Endothelial cell of umbilical vein (primary cell): Measurements from ENCODE around the gene TOP3A. TPM values are rescaled to one million over a fixed set of nuclear protein-coding genes. Genes with fewer than 3 reads are reported as not detected.

Experiments
- BruUV-seq: library from RNA; stranded (reverse); fragments of 400-500 nt; replicated peaks from 2 replicates; lab custom pipeline; 2021; lab: Mats Ljungman, UMichigan
- CTCF ChIA-PET: fragments of 300-600, 350-600 bp; sonication (Branson Sonifier 250); formaldehyde crosslinking; loops from one replicate; lab custom pipeline; 2021; ENCODE audit warnings: antibody characterized with exemption, inconsistent platforms; lab: Charles Lee
- POLR2A ChIA-PET: fragments of 300-600, 350-600 bp; sonication (Branson Sonifier 250); formaldehyde crosslinking; loops from one replicate; lab custom pipeline; 2021; ENCODE audit warnings: antibody characterized with exemption, inconsistent platforms; lab: Charles Lee
- DNase-seq: peaks from one replicate; pipeline ENCODE4 v3.0.0-alpha.2; 2011; ENCODE audit warnings: low read depth, low spot score
- FAIRE-seq: peaks from 2 replicates; lab custom pipeline; 2011; peaks lifted over from hg19 to GRCh38; lab: Jason Lieb, UNC
- H2AFZ ChIP-seq: 2 replicates; pipeline ENCODE4 v1.6.0; 2012; ENCODE audit warnings: low read depth, low read length, control low read depth, inconsistent platforms
- H3K27ac ChIP-seq: 2 replicates; pipeline ENCODE4 v1.5.1; 2011; ENCODE audit warnings: low read depth, mild to moderate bottlenecking, control low read depth, low read length, moderate library complexity; ENCODE audit not compliant: insufficient read depth
- H3K27me3 ChIP-seq, 2 experiments: 2 replicates each; pipeline versions ENCODE4 v1.6.0 to v1.6.1; 2011; ENCODE audit warnings: low read length in 2 of 2, mixed read lengths in 1 of 2; ENCODE audit not compliant: control insufficient read depth in 2 of 2, insufficient read depth in 2 of 2
- H3K36me3 ChIP-seq, 2 experiments: 2 replicates in 1 of 2; 3 replicates in 1 of 2; pipeline ENCODE4 v1.5.1; 2011; ENCODE audit warnings: low read length in 2 of 2, mild to moderate bottlenecking in 1 of 2, moderate library complexity in 1 of 2; ENCODE audit not compliant: control insufficient read depth in 2 of 2, insufficient read depth in 2 of 2; ENCODE audit errors: extremely low read depth in 1 of 2
- H3K4me1 ChIP-seq: 3 replicates; pipeline ENCODE4 v1.5.1; 2011; ENCODE audit warnings: mild to moderate bottlenecking, low read length; ENCODE audit not compliant: control insufficient read depth, insufficient read depth; ENCODE audit errors: extremely low read depth
- H3K4me2 ChIP-seq: 2 replicates; pipeline ENCODE4 v1.6.1; 2011; ENCODE audit warnings: low read length, control low read depth, mixed read lengths; ENCODE audit not compliant: insufficient read depth
- H3K4me3 ChIP-seq, 3 experiments: fragments of 200-600 bp in 1 of 3; sonication (generic), shearing (Covaris generic) in 1 of 3; replicated peaks in 1 of 3; 2 replicates each; pipeline ENCODE4 v1.5.1; 2011 to 2016; ENCODE audit warnings: control low read depth in 3 of 3, low read length in 3 of 3, mild to moderate bottlenecking in 2 of 3, inconsistent platforms in 1 of 3, low read depth in 1 of 3, moderate library complexity in 1 of 3; ENCODE audit not compliant: insufficient read depth in 1 of 3
- H3K79me2 ChIP-seq: 2 replicates; pipeline ENCODE4 v1.6.0; 2012; ENCODE audit warnings: low read length, inconsistent platforms; ENCODE audit not compliant: control insufficient read depth, insufficient read depth
- H3K9ac ChIP-seq: replicated peaks from 2 replicates; pipeline ENCODE3; 2011; ENCODE audit warnings: low read length, control low read depth; ENCODE audit not compliant: insufficient read depth; ENCODE audit errors: extremely low read depth
- H3K9me1 ChIP-seq: replicated peaks from 3 replicates; pipeline ENCODE4 v1.6.0; 2011; ENCODE audit warnings: mild to moderate bottlenecking, low read length; ENCODE audit not compliant: control insufficient read depth, insufficient read depth; ENCODE audit errors: extremely low read depth
- H3K9me3 ChIP-seq: replicated peaks from 2 replicates; pipeline ENCODE4 v1.5.1; 2012; ENCODE audit warnings: low read length, inconsistent platforms; ENCODE audit not compliant: control insufficient read depth, insufficient read depth
- H4K20me1 ChIP-seq: replicated peaks from 2 replicates; pipeline ENCODE3; 2011; ENCODE audit warnings: mild to moderate bottlenecking, low read length; ENCODE audit not compliant: control insufficient read depth, insufficient read depth; ENCODE audit errors: extremely low read depth
- CTCF ChIP-seq, 2 donors: IDR thresholded peaks; 1 replicate in 1 of 2; 2 replicates in 1 of 2; pipeline ENCODE4 v1.5.1; 2011; ENCODE audit warnings: low read length in 2 of 2, mild to moderate bottlenecking in 2 of 2, moderate library complexity in 2 of 2, control low read depth in 1 of 2, inconsistent platforms in 1 of 2, low read depth in 1 of 2; ENCODE audit not compliant: insufficient read depth in 1 of 2; ENCODE audit errors: extremely low read depth in 1 of 2
- EZH2 ChIP-seq: IDR thresholded peaks from 2 replicates; pipeline ENCODE4 v1.6.1; 2012; ENCODE audit warnings: borderline replicate concordance, low read depth, mild to moderate bottlenecking, moderate library complexity, low read length, inconsistent platforms; ENCODE audit not compliant: severe bottlenecking
- FOS ChIP-seq: IDR thresholded peaks from 2 replicates; pipeline ENCODE4 v1.6.1; 2011; ENCODE audit warnings: mild to moderate bottlenecking, low read length, moderate library complexity, borderline replicate concordance; ENCODE audit not compliant: insufficient read depth
- GATA2 ChIP-seq: IDR thresholded peaks from 2 replicates; pipeline ENCODE4 v1.7.0; 2011; ENCODE audit warnings: low read depth, mild to moderate bottlenecking, moderate library complexity, mixed read lengths, low read length; ENCODE audit not compliant: insufficient read length, insufficient read depth
- JUN ChIP-seq: IDR thresholded peaks from 2 replicates; pipeline ENCODE4 v1.6.1; 2011; ENCODE audit warnings: borderline replicate concordance, low read depth; ENCODE audit not compliant: insufficient read length, insufficient read depth
- MAX ChIP-seq: IDR thresholded peaks from 2 replicates; pipeline ENCODE4 v1.6.1; 2011; ENCODE audit not compliant: insufficient read depth, insufficient read length
- MYC ChIP-seq: IDR thresholded peaks from one replicate; pipeline ENCODE4 v1.6.1; 2011; ENCODE audit warnings: mild to moderate bottlenecking, low read depth, low read length
- POLR2A ChIP-seq: IDR thresholded peaks from 2 replicates; pipeline ENCODE4 v1.6.1; 2012; ENCODE audit warnings: low read depth, mild to moderate bottlenecking, control low read depth, low read length
- POLR2AphosphoS5 ChIP-seq: IDR thresholded peaks from 2 replicates; pipeline ENCODE4 v1.6.1; 2012; ENCODE audit warnings: low read depth, mild to moderate bottlenecking, control low read depth, low read length, moderate library complexity; ENCODE audit not compliant: insufficient read depth
- dilution Hi-C: fragments of 300-500 bp; cut with MboI; formaldehyde crosslinking; loops from one replicate; pipeline ENCODE4 v1.15.0; 2019; ENCODE audit warnings: low sequenced_read_pairs; ENCODE audit not compliant: extremely low pct_ligation_motif_present
- intact Hi-C: fragments of 100-400 bp; cut with micrococcal nuclease; formaldehyde crosslinking; loops from one replicate; pipeline ENCODE4 v1.10.0; 2022
- polyA plus RNA-seq, 4 experiments: library from polyadenylated mRNA; depleted of rRNA in 3 of 4; stranded (reverse) in 3 of 4; unstranded in 1 of 4; fragments of >200 nt; gene quantifications; 2 replicates each; pipeline versions ENCODE4 v1.2.1 to v1.2.3, GENCODE V29; 2011 to 2012; ENCODE audit warnings: missing spikeins in 1 of 4
- total RNA-seq: library from RNA; stranded (reverse); gene quantifications from 2 replicates; pipeline ENCODE4 v1.2.3, GENCODE V29; 2021

TOP3A gene
- total and polyA plus RNA-seq, 2 donors (not counting 3 experiments of a cell fraction or from before 2014, with no cell fraction given), result 20.4 to 53.1 TPM

- H3K4me1 ChIP-seq, result peaks cover 13% of the 10 kb centered on the region
- no TSS peak for BruUV-seq
- no peak for TF ChIP-seq EZH2
- no peak for TF ChIP-seq GATA2
- no peak for TF ChIP-seq FOS
- TF ChIP-seq JUN, result no peak
- TF ChIP-seq POLR2AphosphoS5, result no peak
- no peak for TF ChIP-seq MAX
- TF ChIP-seq POLR2A, result no peak
- TF ChIP-seq CTCF (IDR thresholded peaks at IDR 0.05; ENCODE audit: extremely low read depth in 1 of 2, insufficient read depth in 1 of 2, low read depth in 1 of 2, low read length in 2 of 2), result no peak
- TF ChIP-seq MYC, result no peak
- POLR2A ChIA-PET, result no interaction called here
- H3K4me3 ChIP-seq, result no peak overlapping the region
- H3K27ac ChIP-seq, result no peak overlapping the region
- no peaks in the 10 kb centered on the region for H3K79me2 ChIP-seq
- H3K9me1 ChIP-seq, result no peaks in the 10 kb centered on the region
- CTCF ChIA-PET, result interaction anchor here (0.7 to 1.1 kb wide), 2 partner anchors 9 to 10 kb away, joined by 3 read pairs; no protein-coding TSS in a partner anchor
- no peak overlapping the region for H2AFZ ChIP-seq
- no peaks in the 10 kb centered on the region for H3K27me3 ChIP-seq
- intact Hi-C loops (no loop called here), dilution Hi-C loops (no loop called here)
- no peak overlapping the region for H3K9ac ChIP-seq
- no peak overlapping the region for H3K4me2 ChIP-seq
- H3K9me3 ChIP-seq, result no peaks in the 10 kb centered on the region
- DNase-seq, result no peak
- no peaks in the 10 kb centered on the region for H4K20me1 ChIP-seq
- H3K36me3 ChIP-seq, result peaks cover 8 to 57% of the 10 kb centered on the region in 2 experiments
- no peak for FAIRE-seq
Measured at GRCh38 chr17:18238299-18238698, 76.5 kb downstream of the TOP3A start.
